HFFc6 (cell line): Measurements from ENCODE around the gene FBXO47. TPM values are rescaled to one million over a fixed set of nuclear protein-coding genes. Genes with fewer than 3 reads are reported as not detected.
A peak's percentile ranks its signal among the peaks of the same experiment; 100 is the strongest.

Experiments used
- DNase-seq: peaks from one replicate; pipeline ENCODE4 v3.0.0-alpha.2; 2018
- H3K27ac Mint-ChIP-seq: 2 replicates; pipeline ENCODE4 v1.8.0; 2020; ENCODE audit warnings: mild to moderate bottlenecking, mixed read lengths
- H3K27me3 Mint-ChIP-seq: 2 replicates; pipeline ENCODE4 v1.8.0; 2021; ENCODE audit warnings: mild to moderate bottlenecking, moderate library complexity, mixed read lengths; ENCODE audit not compliant: insufficient read depth
- H3K36me3 Mint-ChIP-seq: 2 replicates; pipeline ENCODE4 v1.8.0; 2021; ENCODE audit warnings: low read depth, mixed read lengths
- H3K4me1 Mint-ChIP-seq: 2 replicates; pipeline ENCODE4 v1.8.0; 2020; ENCODE audit warnings: low read depth, mixed read lengths
- H3K4me3 Mint-ChIP-seq: 2 replicates; pipeline ENCODE4 v1.8.0; 2020; ENCODE audit warnings: mild to moderate bottlenecking, moderate library complexity, mixed read lengths
- H3K9me3 Mint-ChIP-seq: 2 replicates; pipeline ENCODE4 v1.8.0; 2020; ENCODE audit warnings: mild to moderate bottlenecking, mixed read lengths
- CTCF ChIP-seq: fragments of 200-600 bp; sonication (generic); IDR thresholded peaks from 2 replicates; pipeline ENCODE4 v1.5.0; 2021; ENCODE audit warnings: antibody characterized with exemption, mild to moderate bottlenecking
- total RNA-seq, 6 experiments: library from RNA; stranded (reverse); fragmentation: NEBNext Ultra II Directional; extraction: Animal tissue kit (Norgen Biotek cat#: 25700); gene quantifications; 2 replicates in 1 of 6; 3 replicates in 5 of 6; pipeline ENCODE4 v1.2.3, GENCODE V29; 2021

FBXO47 gene
- total RNA-seq, 6 experiments from 2014 or later: not detected

DNA sequence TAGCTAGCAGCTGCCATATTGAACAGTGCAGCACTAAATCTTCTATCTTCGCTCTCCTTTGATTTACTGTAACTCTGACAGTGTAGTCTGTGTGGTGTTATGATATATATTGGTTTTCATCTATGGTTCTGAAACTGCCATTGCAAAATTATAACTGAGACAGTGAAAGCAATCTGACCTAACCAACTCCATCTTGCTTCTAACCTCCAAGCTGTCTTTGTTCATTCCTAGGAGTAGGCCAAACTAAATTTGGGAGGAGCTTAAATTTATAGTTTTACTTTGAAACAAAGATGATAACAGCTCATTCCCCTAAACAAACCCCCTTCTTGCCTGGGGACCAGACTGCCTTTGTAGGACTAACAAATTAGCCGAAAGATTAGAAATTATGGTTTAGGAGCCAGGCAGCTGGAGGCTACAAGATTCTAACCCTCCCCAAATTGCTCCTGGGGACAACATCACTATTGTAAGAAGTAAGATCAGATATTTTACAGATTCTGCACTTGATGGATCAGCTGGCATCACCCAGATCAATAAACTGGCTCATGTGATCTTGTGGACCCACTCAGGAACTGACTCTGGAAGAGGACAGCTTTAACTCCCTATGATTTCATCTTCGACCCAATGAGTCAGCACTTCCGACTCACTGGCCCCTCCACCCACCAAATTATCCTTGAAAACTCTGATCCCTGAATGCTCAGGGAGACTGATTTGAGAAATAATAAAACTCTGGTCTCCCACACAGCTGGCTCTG is 47.0 kb upstream of the FBXO47 start:
- Mint-ChIP-seq H3K4me3 (no peak overlapping the region), H3K36me3 (no peaks in the 10 kb centered on the region; the same call in 1 of the 2 replicates), H3K4me1 (peaks cover 30% of the 10 kb centered on the region), H3K27ac (peak overlapping the region; percentile 65), H3K9me3 (peaks cover 5% of the 10 kb centered on the region; the same call in 1 of the 2 replicates), H3K27me3 (no peaks in the 10 kb centered on the region; the same call in 1 of the 2 replicates)
- no peak for TF ChIP-seq CTCF
- DNase-seq: peak; percentile 31

- no peaks in the 10 kb centered on the region for H3K27me3 Mint-ChIP-seq
- H3K36me3 Mint-ChIP-seq: no peaks in the 10 kb centered on the region
- no peak overlapping the region for H3K27ac Mint-ChIP-seq
- H3K4me1 Mint-ChIP-seq: peaks cover 19% of the 10 kb centered on the region
- no peak overlapping the region for H3K4me3 Mint-ChIP-seq
- DNase-seq: no peak
- no peaks in the 10 kb centered on the region for H3K9me3 Mint-ChIP-seq
- TF ChIP-seq CTCF: no peak
These were observed 45.5 kb upstream of the FBXO47 start for GRCh38 chr17:39012725-39013124.

DNA sequence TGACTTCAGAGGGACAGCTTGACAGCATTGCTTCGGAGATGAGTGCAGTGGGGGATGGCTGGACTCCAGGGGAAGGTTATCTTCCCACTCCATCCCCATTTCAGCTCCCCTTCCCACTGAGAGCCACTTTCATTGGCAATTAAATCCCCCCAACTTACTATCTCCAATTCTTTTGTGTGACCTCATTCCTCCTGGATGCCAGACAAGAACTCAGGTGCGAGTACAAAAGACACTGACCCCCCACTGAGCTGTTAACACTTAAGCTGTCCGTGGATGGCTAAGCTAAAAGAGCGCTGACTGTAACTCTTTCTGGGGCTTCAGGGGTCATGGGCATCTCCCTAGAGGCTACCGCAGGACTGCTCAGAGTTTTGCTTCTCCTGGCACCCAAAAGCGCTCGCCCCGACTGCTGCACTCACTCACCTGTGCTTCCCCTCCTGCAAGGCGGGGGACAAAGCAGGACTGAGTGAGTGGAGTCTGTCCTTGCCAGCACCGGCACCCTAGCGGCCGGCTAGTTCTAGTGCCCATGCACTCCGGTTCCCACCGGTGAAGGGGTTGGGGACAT is 44.8 kb upstream of the FBXO47 start:
- no peak overlapping the region for H3K27ac Mint-ChIP-seq
- no peaks in the 10 kb centered on the region for H3K27me3 Mint-ChIP-seq
- no peak for DNase-seq
- H3K4me1 Mint-ChIP-seq: peaks cover 19% of the 10 kb centered on the region
- no peaks in the 10 kb centered on the region for H3K36me3 Mint-ChIP-seq
- no peak for TF ChIP-seq CTCF
- no peaks in the 10 kb centered on the region for H3K9me3 Mint-ChIP-seq
- no peak overlapping the region for H3K4me3 Mint-ChIP-seq

- no peak overlapping the region for H3K27ac Mint-ChIP-seq
- no peak for DNase-seq
- H3K4me1 Mint-ChIP-seq: peaks cover 10% of the 10 kb centered on the region
- no peaks in the 10 kb centered on the region for H3K36me3 Mint-ChIP-seq
- no peak for TF ChIP-seq CTCF
- no peak overlapping the region for H3K4me3 Mint-ChIP-seq
- H3K27me3 Mint-ChIP-seq: no peaks in the 10 kb centered on the region
- H3K9me3 Mint-ChIP-seq: no peaks in the 10 kb centered on the region
These were observed 42.4 kb upstream of the FBXO47 start for GRCh38 chr17:39009581-39010001.

- Mint-ChIP-seq H3K27ac (no peak overlapping the region), H3K36me3 (peaks cover 4% of the 10 kb centered on the region; the same call in 1 of the 2 replicates), H3K4me1 (peaks cover 10% of the 10 kb centered on the region), H3K4me3 (no peak overlapping the region), H3K27me3 (no peaks in the 10 kb centered on the region), H3K9me3 (no peaks in the 10 kb centered on the region)
- DNase-seq: no peak
- no peak for TF ChIP-seq CTCF
These were observed 41.4 kb upstream of the FBXO47 start for GRCh38 chr17:39008633-39009032.
